H1 (cell line): ENCODE data around the gene OCIAD1. TPM values are rescaled to one million over a fixed set of nuclear protein-coding genes. Genes with fewer than 3 reads are reported as not detected.

Experiments used
- CTCF ChIA-PET: fragments of 300-600 bp; sonication (Branson Sonifier 250); formaldehyde crosslinking; loops from one replicate; lab custom pipeline; 2021; ENCODE audit not compliant: partially characterized antibody; lab: Charles Lee
- POLR2A ChIA-PET: fragments of 300-600 bp; sonication (Branson Sonifier 250); formaldehyde crosslinking; loops from one replicate; lab custom pipeline; 2021; ENCODE audit warnings: inconsistent platforms; ENCODE audit not compliant: partially characterized antibody; lab: Charles Lee
- DNase-seq, 2 experiments: peaks; one replicate each; pipeline versions ENCODE4 v3.0.0 to v3.0.0-alpha.2; 2010 to 2022; ENCODE audit warnings: low spot score in 2 of 2, low read depth in 1 of 2, mixed read lengths in 1 of 2
- FAIRE-seq: peaks from 2 replicates; lab custom pipeline; 2011; peaks lifted over from hg19 to GRCh38; lab: Jason Lieb, UNC
- H2AFZ ChIP-seq: 2 replicates; pipeline ENCODE4 v1.8.1; 2012; ENCODE audit warnings: low read length, inconsistent platforms
- H2AK5ac ChIP-seq: 2 replicates; pipeline ENCODE4 v1.6.1; 2013; ENCODE audit warnings: low read depth, low read length
- H2BK120ac ChIP-seq: replicated peaks from 2 replicates; pipeline ENCODE3; 2013; ENCODE audit warnings: low read depth, low read length, inconsistent platforms
- H2BK12ac ChIP-seq: 2 replicates; pipeline ENCODE4 v1.6.1; 2013; ENCODE audit warnings: low read depth, low read length
- H2BK15ac ChIP-seq: 2 replicates; pipeline ENCODE4 v1.6.1; 2013; ENCODE audit warnings: low read length
- H2BK20ac ChIP-seq: 2 replicates; pipeline ENCODE4 v1.6.1; 2013; ENCODE audit warnings: low read length
- H2BK5ac ChIP-seq: 2 replicates; pipeline ENCODE4 v1.6.1; 2013; ENCODE audit warnings: low read depth, low read length
- H3K14ac ChIP-seq: 2 replicates; pipeline ENCODE4 v1.6.1; 2013; ENCODE audit warnings: inconsistent platforms; ENCODE audit not compliant: insufficient read length
- H3K18ac ChIP-seq: 2 replicates; pipeline ENCODE4 v1.6.1; 2013; ENCODE audit warnings: low read length; ENCODE audit errors: extremely low read depth
- H3K23ac ChIP-seq: 2 replicates; pipeline ENCODE4 v1.6.1; 2013; ENCODE audit warnings: inconsistent platforms; ENCODE audit not compliant: insufficient read length
- H3K23me2 ChIP-seq: 2 replicates; pipeline ENCODE4 v1.6.1; 2013; ENCODE audit warnings: low read depth, low read length
- H3K27ac ChIP-seq: 2 replicates; pipeline ENCODE4 v1.6.1; 2011; ENCODE audit warnings: low read depth, low read length, inconsistent platforms
- H3K27me3 ChIP-seq, 4 experiments: replicated peaks in 1 of 4; 1 replicate in 1 of 4; 2 replicates in 3 of 4; pipeline versions ENCODE4 v1.6.1 to v1.8.1; 2011 to 2013; ENCODE audit warnings: low read length in 3 of 4, mild to moderate bottlenecking in 3 of 4, inconsistent platforms in 2 of 4, mixed read lengths in 2 of 4, moderate library complexity in 1 of 4; ENCODE audit not compliant: control insufficient read depth in 3 of 4, insufficient read depth in 3 of 4; ENCODE audit errors: extremely low read depth in 1 of 4
- H3K36me3 ChIP-seq, 4 experiments: 2 replicates each; pipeline versions ENCODE4 v1.6.1 to v1.8.1; 2011 to 2013; ENCODE audit warnings: mild to moderate bottlenecking in 4 of 4, low read length in 3 of 4, moderate library complexity in 2 of 4, control low read depth in 1 of 4, inconsistent platforms in 1 of 4; ENCODE audit not compliant: insufficient read depth in 4 of 4, control insufficient read depth in 2 of 4
- H3K4ac ChIP-seq: replicated peaks from 2 replicates; pipeline ENCODE3; 2013; ENCODE audit warnings: low read length, low read depth, mixed read lengths, inconsistent platforms; ENCODE audit not compliant: insufficient read length
- H3K4me1 ChIP-seq, 4 experiments: replicated peaks in 1 of 4; 1 replicate in 1 of 4; 2 replicates in 3 of 4; pipeline versions ENCODE4 v1.6.1 to v1.8.1; 2011 to 2013; ENCODE audit warnings: low read length in 3 of 4, inconsistent platforms in 2 of 4, mixed read lengths in 1 of 4; ENCODE audit not compliant: insufficient read depth in 4 of 4, control insufficient read depth in 3 of 4
- H3K4me2 ChIP-seq, 2 experiments: 2 replicates each; pipeline versions ENCODE4 v1.6.1 to v1.8.1; 2011 to 2013; ENCODE audit warnings: low read depth in 2 of 2, low read length in 2 of 2, control low read depth in 1 of 2, inconsistent platforms in 1 of 2, mild to moderate bottlenecking in 1 of 2; ENCODE audit not compliant: insufficient read depth in 1 of 2
- H3K4me3 ChIP-seq, 4 experiments: fragments of 200-600, 300-600 bp in 1 of 4; sonication (generic), shearing (Covaris generic), sonication (Bioruptor Twin) in 1 of 4; 2 replicates each; pipeline versions ENCODE4 v1.5.1 to v1.8.1; 2011 to 2016; ENCODE audit warnings: low read length in 4 of 4, low read depth in 3 of 4, control low read depth in 2 of 4, inconsistent platforms in 2 of 4, mild to moderate bottlenecking in 2 of 4, mixed read lengths in 1 of 4, moderate library complexity in 1 of 4; ENCODE audit not compliant: insufficient read depth in 2 of 4; ENCODE audit errors: extremely low read depth in 1 of 4
- H3K56ac ChIP-seq: replicated peaks from 2 replicates; pipeline ENCODE3; 2013; ENCODE audit warnings: low read depth, mild to moderate bottlenecking, mixed read lengths, low read length, inconsistent platforms; ENCODE audit not compliant: insufficient read length
- H3K79me1 ChIP-seq: 2 replicates; pipeline ENCODE4 v1.6.1; 2013; ENCODE audit warnings: low read depth, low read length, control low read depth
- H3K79me2 ChIP-seq, 2 experiments: 2 replicates each; pipeline versions ENCODE4 v1.6.1 to v1.8.1; 2012 to 2013; ENCODE audit warnings: low read length in 2 of 2, mild to moderate bottlenecking in 2 of 2, inconsistent platforms in 1 of 2; ENCODE audit not compliant: insufficient read depth in 2 of 2, control insufficient read depth in 1 of 2
- H3K9ac ChIP-seq, 4 experiments: replicated peaks in 1 of 4; 1 replicate in 1 of 4; 2 replicates in 3 of 4; pipeline versions ENCODE4 v1.6.1 to v1.8.1; 2011 to 2013; ENCODE audit warnings: low read depth in 3 of 4, low read length in 3 of 4, control low read depth in 2 of 4, mild to moderate bottlenecking in 2 of 4, moderate library complexity in 2 of 4, inconsistent platforms in 1 of 4; ENCODE audit errors: extremely low read depth in 1 of 4
- H3K9me3 ChIP-seq, 2 experiments: 2 replicates each; pipeline versions ENCODE4 v1.6.1 to v1.8.1; 2012 to 2013; ENCODE audit warnings: mild to moderate bottlenecking in 2 of 2, moderate library complexity in 2 of 2, control low read depth in 1 of 2, inconsistent platforms in 1 of 2, low read depth in 1 of 2, low read length in 1 of 2, mixed read lengths in 1 of 2; ENCODE audit not compliant: insufficient read depth in 2 of 2
- H4K20me1 ChIP-seq, 2 experiments: replicated peaks in 1 of 2; 2 replicates each; pipeline versions ENCODE3 to v1.8.1; 2011 to 2013; ENCODE audit warnings: inconsistent platforms in 2 of 2, low read length in 2 of 2, mild to moderate bottlenecking in 1 of 2; ENCODE audit not compliant: insufficient read depth in 2 of 2, control insufficient read depth in 1 of 2
- H4K5ac ChIP-seq: 2 replicates; pipeline ENCODE4 v1.6.1; 2013; ENCODE audit warnings: low read length, low read depth, mixed read lengths, inconsistent platforms; ENCODE audit not compliant: insufficient read length
- H4K8ac ChIP-seq: 2 replicates; pipeline ENCODE4 v1.8.0; 2013; ENCODE audit warnings: mild to moderate bottlenecking, moderate library complexity, low read length, inconsistent platforms; ENCODE audit not compliant: insufficient read depth; ENCODE audit errors: extremely low read depth
- H4K91ac ChIP-seq: replicated peaks from 2 replicates; pipeline ENCODE3; 2013; ENCODE audit warnings: low read length, mixed read lengths, inconsistent platforms; ENCODE audit not compliant: insufficient read length
- BACH1 ChIP-seq: IDR thresholded peaks from 2 replicates; pipeline ENCODE4 v1.6.1; 2012; ENCODE audit warnings: low read length, improper control_type of control experiment
- CEBPB ChIP-seq: IDR thresholded peaks from 2 replicates; pipeline ENCODE4 v1.6.1; 2012; ENCODE audit warnings: low read depth, low read length
- CTCF ChIP-seq, 3 experiments: IDR thresholded peaks; 1 replicate in 2 of 3; 2 replicates in 1 of 3; pipeline versions ENCODE4 v1.5.1 to v1.6.1; 2011; ENCODE audit warnings: low read length in 3 of 3, mild to moderate bottlenecking in 3 of 3, inconsistent platforms in 2 of 3, low read depth in 1 of 3, moderate library complexity in 1 of 3; ENCODE audit not compliant: insufficient read depth in 1 of 3; ENCODE audit errors: control extremely low read depth in 1 of 3
- EZH2 ChIP-seq: fragments of 200-600 bp; sonication (generic); IDR thresholded peaks from 2 replicates; pipeline ENCODE4 v1.7.1; 2012; ENCODE audit warnings: low read depth, mild to moderate bottlenecking, moderate library complexity, low read length, inconsistent platforms; ENCODE audit not compliant: severe bottlenecking
- HDAC6 ChIP-seq: IDR thresholded peaks from one replicate; pipeline ENCODE4 v1.7.1; 2012; ENCODE audit warnings: low read depth, mild to moderate bottlenecking, inconsistent platforms, low read length, moderate library complexity
- JUN ChIP-seq: IDR thresholded peaks from 2 replicates; pipeline ENCODE4 v1.6.1; 2011; ENCODE audit warnings: low read depth, mild to moderate bottlenecking, improper control_type of control experiment, low read length
- KDM1A ChIP-seq: fragments of 200-600, 300-600 bp; sonication (generic); IDR thresholded peaks from 2 replicates; pipeline ENCODE4 v1.7.1; 2016; ENCODE audit warnings: mild to moderate bottlenecking, low read length, borderline replicate concordance
- KDM5A ChIP-seq: fragments of 200-600 bp; IDR thresholded peaks from 2 replicates; pipeline ENCODE4 v1.7.1; 2012; ENCODE audit warnings: mild to moderate bottlenecking, low read length, inconsistent platforms, mixed read lengths
- MAX ChIP-seq: IDR thresholded peaks from 2 replicates; pipeline ENCODE4 v1.6.1; 2012; ENCODE audit warnings: inconsistent platforms
- NANOG ChIP-seq: IDR thresholded peaks from 2 replicates; pipeline ENCODE4 v1.6.1; 2011; ENCODE audit warnings: low read length, low read depth, mild to moderate bottlenecking, inconsistent platforms; ENCODE audit not compliant: insufficient read depth, poor library complexity, severe bottlenecking
- RXRA ChIP-seq: IDR thresholded peaks from 2 replicates; pipeline ENCODE4 v1.6.1; 2011; ENCODE audit warnings: low read depth, mild to moderate bottlenecking, low read length, moderate library complexity; ENCODE audit not compliant: insufficient read depth
- WGBS, 2 experiments: shearing (Covaris generic) in 1 of 2; methylation state at CpG; one replicate each; pipeline versions ENCODE4 v1.1.6 to v1.1.7; 2013 to 2015; ENCODE audit warnings: low lambda C conversion rate in 2 of 2, mixed read lengths in 2 of 2, inconsistent platforms in 1 of 2, low coverage in 1 of 2, missing lambda C conversion rate in 1 of 2; ENCODE audit not compliant: insufficient replicate concordance in 2 of 2, insufficient coverage in 1 of 2, insufficient read length in 1 of 2; ENCODE audit errors: extremely low coverage in 1 of 2, missing lambda C conversion rate in 1 of 2; 5-methylcytosine and 5-hydroxymethylcytosine counted together
- polyA plus RNA-seq, 7 experiments: library from polyadenylated mRNA; depleted of rRNA in 3 of 7; stranded (reverse) in 5 of 7; unstranded in 2 of 7; fragments of >200 nt in 5 of 7; fragments of 200-250 nt in 2 of 7; gene quantifications; 1 replicate in 5 of 7; 2 replicates in 1 of 7; 4 replicates in 1 of 7; pipeline versions ENCODE4 v1.2.1 to v1.2.3, GENCODE V29; 2011 to 2013; ENCODE audit warnings: missing spikeins in 2 of 7, mixed read lengths in 2 of 7
- total RNA-seq: library from RNA; stranded (reverse); fragmentation: NEBNext Ultra II Directional; extraction: Animal tissue kit (Norgen Biotek cat#: 25700); gene quantifications from 2 replicates; pipeline ENCODE4 v1.2.1, GENCODE V29; 2021

Gene OCIAD1
- total and polyA plus RNA-seq, 2 of the 8 experiments (the other 6 are each of a cell fraction or from before 2014, with no cell fraction given) = 79.9 to 163 TPM

DNA sequence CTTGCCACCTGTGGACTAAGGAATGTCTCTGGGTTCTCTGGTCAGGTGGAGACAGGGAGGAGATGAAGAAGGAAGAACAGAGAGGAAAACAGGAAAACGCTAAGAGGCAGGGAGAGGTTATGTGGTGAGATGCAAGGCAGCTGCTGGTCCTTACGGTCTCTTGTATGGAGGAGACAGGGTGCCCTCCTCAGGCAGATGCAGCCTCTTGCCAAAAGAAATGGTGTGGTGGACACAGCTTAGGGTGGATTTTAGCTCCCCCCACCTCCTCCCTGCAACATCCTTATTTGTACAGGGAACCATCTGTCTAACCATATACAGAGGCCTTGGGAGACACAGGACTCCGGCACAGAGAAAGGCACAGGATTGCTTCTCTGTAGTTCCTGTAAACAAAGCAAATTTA lies 66.0 kb downstream of the OCIAD1 start:
- H3K56ac ChIP-seq = no peak overlapping the region
- no peak overlapping the region for H3K4me2 ChIP-seq
- no peaks in the 10 kb centered on the region for H3K9me3 ChIP-seq
- ChIA-PET CTCF (interaction anchor here (0.9 to 1.1 kb wide), 2 partner anchors 99 to 318 kb away, joined by 3 read pairs; no protein-coding TSS in a partner anchor), POLR2A (no interaction called here)
- no peak for FAIRE-seq
- no peak overlapping the region for H3K4me3 ChIP-seq
- H2AK5ac ChIP-seq = no peak overlapping the region
- no peaks in the 10 kb centered on the region for H3K27me3 ChIP-seq
- H4K91ac ChIP-seq = no peak overlapping the region
- WGBS, 2 experiments = 87% methylated on average over 3 of the region's 3 CpGs; no CpG with 5 or more reads in 1 of the 2 experiments
- no peak overlapping the region for H3K9ac ChIP-seq
- H3K79me2 ChIP-seq = no peaks in the 10 kb centered on the region
- no peak overlapping the region for H2AFZ ChIP-seq
- no peak overlapping the region for H3K4ac ChIP-seq
- H2BK12ac ChIP-seq = no peak overlapping the region
- H3K14ac ChIP-seq = no peak overlapping the region
- peaks cover 0 to 35% (median 10%) of the 10 kb centered on the region in 4 experiments; a peak in 6 of 8 replicates for H3K36me3 ChIP-seq
- H3K4me1 ChIP-seq = no peaks in the 10 kb centered on the region
- H2BK15ac ChIP-seq = no peak overlapping the region
- H3K23me2 ChIP-seq = no peaks in the 10 kb centered on the region
- no peak overlapping the region for H3K23ac ChIP-seq
- no peak overlapping the region for H2BK120ac ChIP-seq
- H2BK5ac ChIP-seq = no peak overlapping the region
- H3K27ac ChIP-seq = no peak overlapping the region
- H4K20me1 ChIP-seq = peaks cover 0 to 3% of the 10 kb centered on the region in 2 experiments
- H3K79me1 ChIP-seq = no peaks in the 10 kb centered on the region
- DNase-seq = no peak
- H4K8ac ChIP-seq = no peak overlapping the region
- no peak overlapping the region for H4K5ac ChIP-seq
- no peak overlapping the region for H3K18ac ChIP-seq
- H2BK20ac ChIP-seq = no peak overlapping the region
- TF ChIP-seq NANOG (no peak), HDAC6 (no peak), BACH1 (no peak), KDM5A (no peak), MAX (no peak), RXRA (no peak), CEBPB (no peak), JUN (no peak), EZH2 (no peak), CTCF (IDR thresholded peaks at IDR 0.05; ENCODE audit: control extremely low read depth in 1 of 3, insufficient read depth in 1 of 3, low read depth in 1 of 3, low read length in 3 of 3) (peak in 1 of 3 experiments; percentile 14; a peak in 1 of 4 replicates), KDM1A (no peak)
